Measurements from ENCODE around the gene BRD3.

BRD3 gene

GRCh38 chr9:134011401-134011800 lies 56.4 kb downstream of the BRD3 start:
- H3K4me3 ChIP-seq (ENCODE audit: insufficient read depth, low read length, poor library complexity, severe bottlenecking) = no peak overlapping the region
- H2AFZ ChIP-seq (ENCODE audit: low read depth, low read length, severe bottlenecking) = no peak overlapping the region
- H3K79me2 ChIP-seq (ENCODE audit: insufficient read depth, low read length) = no peaks in the 10 kb centered on the region
- H3K9me2 ChIP-seq (replicated peaks; ENCODE audit: insufficient read depth, low read length) = no peaks in the 10 kb centered on the region
- H3K27me3 ChIP-seq (ENCODE audit: low read length) = no peaks in the 10 kb centered on the region
- peaks cover 9% of the 10 kb centered on the region; the same call in 1 of the 2 replicates for H3K9me3 ChIP-seq (ENCODE audit: insufficient read depth, low read length)
- no peaks in the 10 kb centered on the region for H3K36me3 ChIP-seq (ENCODE audit: low read length)
- H3F3A ChIP-seq (ENCODE audit: insufficient read depth) = no peaks in the 10 kb centered on the region
- no peak overlapping the region for H3K4me2 ChIP-seq (ENCODE audit: low read depth, low read length, poor library complexity, severe bottlenecking)
- no peak overlapping the region for H3K27ac ChIP-seq (ENCODE audit: low read depth, low read length)
- no peak for TF ChIP-seq EZH2phosphoT487 (conservative IDR thresholded peaks at IDR 0.05; ENCODE audit: low read length)
- H4K20me1 ChIP-seq (ENCODE audit: low read depth, low read length) = no peaks in the 10 kb centered on the region
- no peak overlapping the region for H3K9ac ChIP-seq (ENCODE audit: low read length)

- TF ChIP-seq CTCF (IDR thresholded peaks at IDR 0.05; ENCODE audit: insufficient read depth, low read length, poor library complexity, severe bottlenecking) (no peak), EZH2phosphoT487 (conservative IDR thresholded peaks at IDR 0.05; ENCODE audit: low read length) (no peak)
- no peaks in the 10 kb centered on the region for H3K79me2 ChIP-seq (ENCODE audit: insufficient read depth, low read length)
- H2AFZ ChIP-seq (ENCODE audit: low read depth, low read length, severe bottlenecking) = no peak overlapping the region
- H3K4me3 ChIP-seq (ENCODE audit: insufficient read depth, low read length, poor library complexity, severe bottlenecking) = no peak overlapping the region
- H4K20me1 ChIP-seq (ENCODE audit: low read depth, low read length) = no peaks in the 10 kb centered on the region
- no peaks in the 10 kb centered on the region for H3K9me2 ChIP-seq (replicated peaks; ENCODE audit: insufficient read depth, low read length)
- no peaks in the 10 kb centered on the region for H3K36me3 ChIP-seq (ENCODE audit: low read length)
- H3K27me3 ChIP-seq (ENCODE audit: low read length) = no peaks in the 10 kb centered on the region
- no peak overlapping the region for H3K27ac ChIP-seq (ENCODE audit: low read depth, low read length)
- H3K4me2 ChIP-seq (ENCODE audit: low read depth, low read length, poor library complexity, severe bottlenecking) = no peak overlapping the region
- H3K9me3 ChIP-seq (ENCODE audit: insufficient read depth, low read length) = peaks cover 9% of the 10 kb centered on the region; the same call in 1 of the 2 replicates
- H3K9ac ChIP-seq (ENCODE audit: low read length) = no peak overlapping the region
- no peaks in the 10 kb centered on the region for H3F3A ChIP-seq (ENCODE audit: insufficient read depth)
These were observed 57.3 kb downstream of the BRD3 start for GRCh38 chr9:134010310-134011173.

- no peak overlapping the region for H3K9ac ChIP-seq (ENCODE audit: low read length)
- no peaks in the 10 kb centered on the region for H3K27me3 ChIP-seq (ENCODE audit: low read length)
- H2AFZ ChIP-seq (ENCODE audit: low read depth, low read length, severe bottlenecking) = no peak overlapping the region
- H3K79me2 ChIP-seq (ENCODE audit: insufficient read depth, low read length) = no peaks in the 10 kb centered on the region
- H3K4me3 ChIP-seq (ENCODE audit: insufficient read depth, low read length, poor library complexity, severe bottlenecking) = no peak overlapping the region
- H3K36me3 ChIP-seq (ENCODE audit: low read length) = no peaks in the 10 kb centered on the region
- no peak for TF ChIP-seq CTCF (IDR thresholded peaks at IDR 0.05; ENCODE audit: insufficient read depth, low read length, poor library complexity, severe bottlenecking)
- TF ChIP-seq EZH2phosphoT487 (conservative IDR thresholded peaks at IDR 0.05; ENCODE audit: low read length) = no peak
- no peaks in the 10 kb centered on the region; the same call in 1 of the 2 replicates for H3K9me3 ChIP-seq (ENCODE audit: insufficient read depth, low read length)
- H4K20me1 ChIP-seq (ENCODE audit: low read depth, low read length) = no peaks in the 10 kb centered on the region
- no peak overlapping the region for H3K4me2 ChIP-seq (ENCODE audit: low read depth, low read length, poor library complexity, severe bottlenecking)
- H3K27ac ChIP-seq (ENCODE audit: low read depth, low read length) = no peak overlapping the region
- no peaks in the 10 kb centered on the region for H3K9me2 ChIP-seq (replicated peaks; ENCODE audit: insufficient read depth, low read length)
- no peaks in the 10 kb centered on the region for H3F3A ChIP-seq (ENCODE audit: insufficient read depth)
These were observed 60.3 kb downstream of the BRD3 start for GRCh38 chr9:134007571-134007970.

GRCh38 chr9:134007150-134007549 lies 60.7 kb downstream of the BRD3 start:
- no peaks in the 10 kb centered on the region for H3K27me3 ChIP-seq (ENCODE audit: low read length)
- H3K36me3 ChIP-seq (ENCODE audit: low read length) = no peaks in the 10 kb centered on the region
- no peaks in the 10 kb centered on the region for H3K79me2 ChIP-seq (ENCODE audit: insufficient read depth, low read length)
- H3K4me3 ChIP-seq (ENCODE audit: insufficient read depth, low read length, poor library complexity, severe bottlenecking) = no peak overlapping the region
- no peak overlapping the region for H3K9ac ChIP-seq (ENCODE audit: low read length)
- H3K9me2 ChIP-seq (replicated peaks; ENCODE audit: insufficient read depth, low read length) = no peaks in the 10 kb centered on the region
- no peak overlapping the region for H3K27ac ChIP-seq (ENCODE audit: low read depth, low read length)
- no peak overlapping the region for H3K4me2 ChIP-seq (ENCODE audit: low read depth, low read length, poor library complexity, severe bottlenecking)
- H4K20me1 ChIP-seq (ENCODE audit: low read depth, low read length) = no peaks in the 10 kb centered on the region
- H2AFZ ChIP-seq (ENCODE audit: low read depth, low read length, severe bottlenecking) = no peak overlapping the region
- H3K9me3 ChIP-seq (ENCODE audit: insufficient read depth, low read length) = no peaks in the 10 kb centered on the region; the same call in 1 of the 2 replicates
- TF ChIP-seq CTCF (IDR thresholded peaks at IDR 0.05; ENCODE audit: insufficient read depth, low read length, poor library complexity, severe bottlenecking) (no peak), EZH2phosphoT487 (conservative IDR thresholded peaks at IDR 0.05; ENCODE audit: low read length) (no peak)
- H3F3A ChIP-seq (ENCODE audit: insufficient read depth) = no peaks in the 10 kb centered on the region
